Mesendoderm (in vitro differentiated cells): Measurements from ENCODE around the gene RHD.
A peak's percentile ranks its signal among the peaks of the same experiment; 100 is the strongest.

Source experiments
- DNase-seq: peaks from one replicate; pipeline ENCODE4 v3.0.0; 2013
- H2AK5ac ChIP-seq: 2 replicates; pipeline ENCODE4 v1.6.1; 2013; ENCODE audit warnings: low read length, inconsistent platforms
- H2BK120ac ChIP-seq: 2 replicates; pipeline ENCODE4 v1.6.1; 2013; ENCODE audit warnings: low read depth, mild to moderate bottlenecking, low read length, moderate library complexity, mixed read lengths
- H2BK15ac ChIP-seq: replicated peaks from 2 replicates; pipeline ENCODE4 v1.6.1; 2013; ENCODE audit warnings: low read depth, mild to moderate bottlenecking, moderate library complexity
- H2BK5ac ChIP-seq: 2 replicates; pipeline ENCODE4 v1.6.1; 2013; ENCODE audit warnings: low read length, inconsistent platforms
- H3K18ac ChIP-seq: 2 replicates; pipeline ENCODE4 v1.6.1; 2013; ENCODE audit warnings: mild to moderate bottlenecking, low read length, mixed read lengths
- H3K23ac ChIP-seq: one replicate; pipeline ENCODE4 v1.6.1; 2013; ENCODE audit warnings: low read length
- H3K27ac ChIP-seq: 2 replicates; pipeline ENCODE4 v1.5.1; 2013; ENCODE audit warnings: low read depth, mild to moderate bottlenecking, inconsistent platforms, low read length, moderate library complexity
- H3K27me3 ChIP-seq: 2 replicates; pipeline ENCODE4 v1.6.1; 2013; ENCODE audit warnings: low read length, control low read depth, mild to moderate bottlenecking, inconsistent platforms; ENCODE audit not compliant: insufficient read depth, poor library complexity
- H3K36me3 ChIP-seq: 2 replicates; pipeline ENCODE4 v1.6.1; 2013; ENCODE audit warnings: low read length, inconsistent platforms; ENCODE audit not compliant: control insufficient read depth, insufficient read depth
- H3K4ac ChIP-seq: one replicate; pipeline ENCODE4 v1.6.1; 2013; ENCODE audit warnings: low read depth, mild to moderate bottlenecking, low read length, moderate library complexity
- H3K4me1 ChIP-seq: 2 replicates; pipeline ENCODE4 v1.6.1; 2013; ENCODE audit warnings: low read depth, low read length, inconsistent platforms; ENCODE audit not compliant: control insufficient read depth
- H3K4me2 ChIP-seq: 2 replicates; pipeline ENCODE4 v1.6.1; 2013; ENCODE audit warnings: low read length
- H3K4me3 ChIP-seq: 2 replicates; pipeline ENCODE4 v1.5.1; 2013; ENCODE audit warnings: mild to moderate bottlenecking, low read length
- H3K56ac ChIP-seq: one replicate; pipeline ENCODE4 v1.6.1; 2013; ENCODE audit warnings: low read length
- H3K79me1 ChIP-seq: 2 replicates; pipeline ENCODE4 v1.6.1; 2013; ENCODE audit warnings: low read length, inconsistent platforms
- H3K79me2 ChIP-seq: 2 replicates; pipeline ENCODE4 v1.6.1; 2013; ENCODE audit warnings: mild to moderate bottlenecking, low read length; ENCODE audit not compliant: control insufficient read depth, insufficient read depth
- H3K9ac ChIP-seq: 2 replicates; pipeline ENCODE4 v1.6.1; 2013; ENCODE audit warnings: low read length, inconsistent platforms
- H4K5ac ChIP-seq: one replicate; pipeline ENCODE4 v1.6.1; 2013; ENCODE audit warnings: low read length
- H4K8ac ChIP-seq: one replicate; pipeline ENCODE4 v1.6.1; 2013; ENCODE audit warnings: low read depth, mild to moderate bottlenecking, control low read depth, low read length, moderate library complexity
- WGBS: extraction: QIAGEN DNeasy Blood & Tissue Kit; methylation state at CpG from one replicate; pipeline ENCODE4 v1.1.7; 2013; ENCODE audit warnings: low lambda C conversion rate, missing lambda C conversion rate; ENCODE audit not compliant: insufficient coverage; ENCODE audit errors: extremely low coverage; 5-methylcytosine and 5-hydroxymethylcytosine counted together

RHD gene

DNA sequence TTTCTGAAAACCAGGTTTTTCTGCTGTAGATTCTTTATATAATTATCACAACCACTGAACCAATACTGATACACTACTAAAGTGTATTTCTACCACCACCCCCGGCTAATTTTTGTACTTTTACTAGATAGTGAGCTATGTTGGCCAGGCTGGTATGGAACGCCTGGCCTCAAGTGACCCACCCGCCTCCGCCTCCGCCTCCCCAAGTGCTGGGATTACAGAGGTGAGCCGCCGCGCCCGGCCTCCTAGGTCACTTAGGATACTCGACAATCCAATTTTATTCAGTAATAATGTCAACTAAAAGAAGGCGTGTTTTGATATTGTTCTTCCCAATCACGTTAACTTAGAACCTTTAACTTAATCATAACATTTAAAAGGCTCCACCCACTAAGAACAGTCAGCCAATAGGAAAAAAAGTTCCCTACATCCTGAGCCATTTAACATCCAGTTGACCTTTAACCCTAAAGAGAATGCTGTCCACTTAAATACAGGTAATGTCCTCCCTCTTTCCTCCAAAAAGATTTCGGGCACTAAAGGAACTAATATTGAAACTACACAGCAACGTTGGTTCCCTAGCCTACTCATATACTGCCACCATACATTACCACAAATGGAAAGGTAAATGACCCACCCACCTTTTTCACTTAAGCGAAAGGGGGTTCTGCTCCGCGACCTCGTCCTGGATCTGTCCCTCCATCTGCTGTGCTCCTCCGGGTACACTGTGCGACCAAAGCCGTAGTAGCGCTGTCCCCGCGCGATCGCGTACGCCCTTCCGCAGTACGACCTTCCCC is 26.3 kb upstream of the RHD start:
- H3K36me3 ChIP-seq = peaks cover 2% of the 10 kb centered on the region
- H3K79me1 ChIP-seq = peaks cover 3% of the 10 kb centered on the region
- peaks cover 13% of the 10 kb centered on the region for H3K79me2 ChIP-seq
- peak overlapping the region; percentile 89 for H3K56ac ChIP-seq
- no peak overlapping the region for H2BK15ac ChIP-seq
- H3K23ac ChIP-seq = peak overlapping the region; percentile 51
- H2BK120ac ChIP-seq = no peak overlapping the region
- no peak overlapping the region for H3K4ac ChIP-seq
- no peak overlapping the region for H2BK5ac ChIP-seq
- no CpG with 5 or more reads among the region's 30 CpGs for WGBS
- H4K8ac ChIP-seq = no peak overlapping the region
- H3K4me2 ChIP-seq = peak overlapping the region; percentile 82
- H3K18ac ChIP-seq = no peak overlapping the region
- no peaks in the 10 kb centered on the region for H3K27me3 ChIP-seq
- H3K4me3 ChIP-seq = peak overlapping the region; percentile 41
- no peak overlapping the region for H3K27ac ChIP-seq
- H3K9ac ChIP-seq = peak overlapping the region; percentile 85
- H4K5ac ChIP-seq = no peak overlapping the region
- no peak overlapping the region for H2AK5ac ChIP-seq
- DNase-seq = peak; percentile 58
- no peaks in the 10 kb centered on the region for H3K4me1 ChIP-seq

DNA sequence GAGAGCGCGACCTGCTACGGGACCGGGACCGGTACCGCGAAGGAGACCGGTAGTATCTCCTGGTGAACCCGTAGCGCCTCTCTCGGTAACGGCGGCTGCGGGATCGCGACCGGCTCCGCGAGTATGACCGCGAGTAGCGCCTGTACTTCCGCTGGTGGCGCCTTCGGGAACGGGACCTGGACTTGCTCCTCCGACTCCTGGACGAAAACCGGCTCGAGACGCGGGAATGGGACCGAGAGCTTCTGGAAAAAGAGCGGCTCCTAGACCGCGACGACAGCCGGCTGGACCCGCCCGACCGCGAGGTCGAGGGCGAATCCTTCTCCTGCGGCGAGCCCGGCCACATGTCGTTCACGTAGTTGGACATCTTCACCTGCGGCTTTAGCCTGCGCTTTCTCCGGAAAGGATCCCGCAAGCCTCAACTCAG is 25.7 kb upstream of the RHD start:
- no peak overlapping the region for H2BK120ac ChIP-seq
- H3K23ac ChIP-seq = peak overlapping the region; percentile 51
- no peak overlapping the region for H3K18ac ChIP-seq
- H3K4me2 ChIP-seq = peak overlapping the region; percentile 82
- peak overlapping the region; percentile 85 for H3K9ac ChIP-seq
- H3K4me1 ChIP-seq = no peaks in the 10 kb centered on the region
- no peak overlapping the region for H4K8ac ChIP-seq
- no peak overlapping the region for H3K4ac ChIP-seq
- no peak overlapping the region for H2BK15ac ChIP-seq
- H3K27me3 ChIP-seq = no peaks in the 10 kb centered on the region
- peak; percentile 37 for DNase-seq
- H3K36me3 ChIP-seq = peaks cover 2% of the 10 kb centered on the region
- H3K56ac ChIP-seq = peak overlapping the region; percentile 89
- H3K79me2 ChIP-seq = peaks cover 13% of the 10 kb centered on the region
- H3K79me1 ChIP-seq = peaks cover 3% of the 10 kb centered on the region
- H3K4me3 ChIP-seq = peak overlapping the region; percentile 41
- no peak overlapping the region for H3K27ac ChIP-seq
- no CpG with 5 or more reads among the region's 53 CpGs for WGBS
- no peak overlapping the region for H4K5ac ChIP-seq
- no peak overlapping the region for H2BK5ac ChIP-seq
- H2AK5ac ChIP-seq = no peak overlapping the region

DNA sequence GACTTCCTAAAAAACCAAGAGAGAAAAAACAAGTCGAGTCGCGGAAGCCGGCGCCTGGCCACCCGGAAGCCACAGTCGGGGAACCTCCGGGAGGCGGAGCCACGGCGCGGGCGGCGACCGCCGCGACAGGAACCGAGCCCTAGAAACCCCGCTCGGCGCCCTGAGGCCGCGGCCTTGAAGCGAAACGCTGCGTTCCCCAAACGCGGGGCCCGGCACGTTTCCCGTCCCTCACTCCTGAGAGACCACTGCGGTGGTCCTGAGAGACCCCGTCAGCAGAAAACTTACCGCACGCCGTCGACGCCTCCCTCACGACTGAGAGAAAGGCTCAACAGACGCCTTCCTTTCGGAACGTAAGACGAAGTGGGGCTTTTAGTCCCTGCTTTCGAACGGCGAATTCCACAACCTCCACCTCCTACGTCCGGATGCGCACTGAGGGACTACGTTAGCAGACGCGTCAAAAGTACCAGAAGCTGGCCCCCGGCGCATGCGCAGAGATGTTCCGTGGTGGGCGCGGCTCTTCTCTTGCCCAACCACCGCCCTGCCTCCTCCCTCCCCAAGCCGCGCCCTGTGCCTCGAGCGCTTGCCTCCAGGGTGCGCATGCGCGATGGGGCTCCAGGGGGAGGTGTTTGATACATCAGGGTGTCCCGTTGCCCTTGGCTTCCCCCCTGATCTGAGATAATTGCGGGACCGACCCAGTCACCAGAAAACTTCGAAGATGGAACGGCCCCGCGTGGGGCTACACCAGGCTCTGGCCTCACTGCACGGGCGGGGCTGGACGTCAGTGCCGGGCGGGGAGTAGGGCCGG is 25.1 kb upstream of the RHD start, which contains the start of gene RSRP1:
Gene RSRP1, minus strand, starts transcription at position 431 of the 805 bp plus-strand sequence. CDS start 491 bp downstream, outside the sequence.
- Histone ChIP-seq H2BK5ac (peak within 1 kb of the TSS; percentile 22), H2BK120ac (no peak within 1 kb of the TSS), H2AK5ac (no peak within 1 kb of the TSS), H2BK15ac (no peak within 1 kb of the TSS), H3K4me2 (peak within 1 kb of the TSS; percentile 82), H3K4ac (peak within 1 kb of the TSS; percentile 77), H3K27ac (peak within 1 kb of the TSS; percentile 87), H3K36me3 (peaks cover 2% of the 10 kb centered on the region), H3K56ac (peak within 1 kb of the TSS; percentile 89), H4K5ac (no peak within 1 kb of the TSS), H3K27me3 (no peaks in the 10 kb centered on the region), H4K8ac (no peak within 1 kb of the TSS), H3K79me1 (peaks cover 3% of the 10 kb centered on the region), H3K9ac (peak within 1 kb of the TSS; percentile 85), H3K23ac (peak within 1 kb of the TSS; percentile 51), H3K79me2 (peaks cover 13% of the 10 kb centered on the region), H3K4me1 (no peaks in the 10 kb centered on the region), H3K4me3 (peak within 1 kb of the TSS; percentile 41), H3K18ac (peak within 1 kb of the TSS; percentile 77)
- peak; percentile 99 for DNase-seq
- WGBS = no CpG with 5 or more reads among the region's 79 CpGs

- no peak for DNase-seq
These were observed 24.2 kb upstream of the RHD start for GRCh38 chr1:25247829-25248754.

GRCh38 chr1:25253911-25254310 is 18.4 kb upstream of the RHD start:
- Histone ChIP-seq H3K79me2 (no peaks in the 10 kb centered on the region), H4K5ac (no peak overlapping the region), H2BK5ac (no peak overlapping the region), H3K27me3 (no peaks in the 10 kb centered on the region), H2AK5ac (no peak overlapping the region), H4K8ac (no peak overlapping the region), H2BK15ac (no peak overlapping the region), H3K4me2 (no peak overlapping the region), H3K18ac (no peak overlapping the region), H3K79me1 (no peaks in the 10 kb centered on the region), H3K4ac (peak overlapping the region; percentile 67), H3K9ac (no peak overlapping the region), H3K23ac (no peak overlapping the region), H3K4me1 (no peaks in the 10 kb centered on the region), H3K56ac (no peak overlapping the region), H2BK120ac (no peak overlapping the region), H3K4me3 (no peak overlapping the region), H3K27ac (peak overlapping the region; percentile 58), H3K36me3 (no peaks in the 10 kb centered on the region)
- DNase-seq = peak; percentile 95
- WGBS = no CpG with 5 or more reads among the region's 2 CpGs

More at GRCh38 chr1:25247829-25248754, 24.2 kb upstream of the RHD start:
- Histone ChIP-seq H3K4me3 (peak overlapping the region; percentile 28), H3K4me1 (no peaks in the 10 kb centered on the region), H2BK120ac (no peak overlapping the region), H2BK5ac (no peak overlapping the region), H3K36me3 (peaks cover 2% of the 10 kb centered on the region), H3K56ac (peak overlapping the region; percentile 86), H3K4ac (no peak overlapping the region), H4K5ac (no peak overlapping the region), H3K18ac (peak overlapping the region; percentile 29), H2AK5ac (no peak overlapping the region), H3K27ac (peak overlapping the region; percentile 68), H3K9ac (peak overlapping the region; percentile 71), H3K27me3 (no peaks in the 10 kb centered on the region), H3K23ac (no peak overlapping the region), H3K4me2 (peak overlapping the region; percentile 68), H3K79me1 (peaks cover 3% of the 10 kb centered on the region), H4K8ac (no peak overlapping the region), H3K79me2 (peaks cover 13% of the 10 kb centered on the region), H2BK15ac (no peak overlapping the region)
- WGBS = no CpG with 5 or more reads among the region's 30 CpGs
